HG03439 (cell line): Measurements from ENCODE around the gene LARGE2.

Experiments used
- ATAC-seq: cut with Tn5 transposase; IDR thresholded peaks from one replicate; pipeline ENCODE4 v1.9.1; 2021; ENCODE audit warnings: mild to moderate bottlenecking, moderate library complexity; ENCODE audit not compliant: unreplicated experiment

The LARGE2 gene

GRCh38 chr11:45949992-45950407 lies 27.5 kb downstream of the LARGE2 start:
- no peak for ATAC-seq

GRCh38 chr11:45959851-45960250 lies 37.4 kb downstream of the LARGE2 start:
- no peak for ATAC-seq

- no peak for ATAC-seq
Observed at GRCh38 chr11:45960387-45961095, 38.1 kb downstream of the LARGE2 start.

- ATAC-seq = no peak
Observed at GRCh38 chr11:45961751-45962240, 39.3 kb downstream of the LARGE2 start.

- peak; percentile 61 for ATAC-seq
Observed at GRCh38 chr11:45964911-45965389, 42.5 kb downstream of the LARGE2 start.

GRCh38 chr11:45967506-45967905 lies 45.0 kb downstream of the LARGE2 start:
- ATAC-seq = no peak

- ATAC-seq = no peak
Observed at GRCh38 chr11:45968901-45969300, 46.4 kb downstream of the LARGE2 start.

GRCh38 chr11:45973601-45974000 lies 51.1 kb downstream of the LARGE2 start:
- ATAC-seq = no peak

GRCh38 chr11:45974806-45975205 lies 52.4 kb downstream of the LARGE2 start:
- no peak for ATAC-seq
